ENCODE results near the gene SPECC1. TPM values are rescaled to one million over a fixed set of nuclear protein-coding genes. Genes with fewer than 3 reads are reported as not detected.

The SPECC1 gene
- total and polyA plus RNA-seq, 2 donors, result 7.6 to 9.3 TPM

GRCh38 chr17:20279631-20280030 lies 270.5 kb downstream of the SPECC1 start:
- Histone ChIP-seq H3K27ac (ENCODE audit: low read depth in 1 of 2, low read length in 1 of 2) (no peak overlapping the region), H3K4me3 (ENCODE audit: low read length in 2 of 2) (no peak overlapping the region), H3K9me3 (ENCODE audit: control insufficient read depth in 2 of 2, insufficient read depth in 1 of 2, low read length in 1 of 2) (no peaks in the 10 kb centered on the region), H3K36me3 (ENCODE audit: control insufficient read depth in 2 of 2, insufficient read depth in 2 of 2, low read length in 1 of 2) (no peaks in the 10 kb centered on the region), H3K27me3 (ENCODE audit: control insufficient read depth in 2 of 2, insufficient read depth in 1 of 2, low read length in 1 of 2) (no peaks in the 10 kb centered on the region), H3K4me1 (ENCODE audit: control insufficient read depth in 2 of 2, insufficient read depth in 2 of 2, low read length in 2 of 2) (peaks cover 7 to 17% of the 10 kb centered on the region in 2 donors)
- 93% methylated on average over 3 of the region's 3 CpGs for WGBS
- no peak for DNase-seq (ENCODE audit: low read depth in 6 of 9, low spot score in 9 of 9)

- Histone ChIP-seq H3K4me3 (ENCODE audit: low read length in 2 of 2) (no peak overlapping the region), H3K9me3 (ENCODE audit: control insufficient read depth in 2 of 2, insufficient read depth in 1 of 2, low read length in 1 of 2) (no peaks in the 10 kb centered on the region), H3K36me3 (ENCODE audit: control insufficient read depth in 2 of 2, insufficient read depth in 2 of 2, low read length in 1 of 2) (no peaks in the 10 kb centered on the region), H3K27ac (ENCODE audit: low read depth in 1 of 2, low read length in 1 of 2) (no peak overlapping the region), H3K27me3 (ENCODE audit: control insufficient read depth in 2 of 2, insufficient read depth in 1 of 2, low read length in 1 of 2) (no peaks in the 10 kb centered on the region), H3K4me1 (ENCODE audit: control insufficient read depth in 2 of 2, insufficient read depth in 2 of 2, low read length in 2 of 2) (peaks cover 7 to 17% of the 10 kb centered on the region in 2 donors)
- 97% methylated on average over 6 of the region's 6 CpGs for WGBS
- no peak for DNase-seq (ENCODE audit: low read depth in 6 of 9, low spot score in 9 of 9)
These were observed 270.9 kb downstream of the SPECC1 start for GRCh38 chr17:20280051-20280450.

GRCh38 chr17:20280851-20281250 lies 271.7 kb downstream of the SPECC1 start:
- Histone ChIP-seq H3K27me3 (ENCODE audit: control insufficient read depth in 2 of 2, insufficient read depth in 1 of 2, low read length in 1 of 2) (no peaks in the 10 kb centered on the region), H3K4me3 (ENCODE audit: low read length in 2 of 2) (no peak overlapping the region), H3K4me1 (ENCODE audit: control insufficient read depth in 2 of 2, insufficient read depth in 2 of 2, low read length in 2 of 2) (peaks cover 7 to 14% of the 10 kb centered on the region in 2 donors), H3K9me3 (ENCODE audit: control insufficient read depth in 2 of 2, insufficient read depth in 1 of 2, low read length in 1 of 2) (no peaks in the 10 kb centered on the region), H3K36me3 (ENCODE audit: control insufficient read depth in 2 of 2, insufficient read depth in 2 of 2, low read length in 1 of 2) (no peaks in the 10 kb centered on the region), H3K27ac (ENCODE audit: low read depth in 1 of 2, low read length in 1 of 2) (no peak overlapping the region)
- 94% methylated on average over 10 of the region's 10 CpGs for WGBS
- DNase-seq (ENCODE audit: low read depth in 6 of 9, low spot score in 9 of 9), result no peak

GRCh38 chr17:20281860-20282259 lies 272.7 kb downstream of the SPECC1 start:
- Histone ChIP-seq H3K27ac (ENCODE audit: low read depth in 1 of 2, low read length in 1 of 2) (no peak overlapping the region), H3K4me3 (ENCODE audit: low read length in 2 of 2) (no peak overlapping the region), H3K9me3 (ENCODE audit: control insufficient read depth in 2 of 2, insufficient read depth in 1 of 2, low read length in 1 of 2) (no peaks in the 10 kb centered on the region), H3K36me3 (ENCODE audit: control insufficient read depth in 2 of 2, insufficient read depth in 2 of 2, low read length in 1 of 2) (no peaks in the 10 kb centered on the region), H3K27me3 (ENCODE audit: control insufficient read depth in 2 of 2, insufficient read depth in 1 of 2, low read length in 1 of 2) (no peaks in the 10 kb centered on the region), H3K4me1 (ENCODE audit: control insufficient read depth in 2 of 2, insufficient read depth in 2 of 2, low read length in 2 of 2) (peaks cover 2 to 5% of the 10 kb centered on the region in 2 donors)
- 90% methylated on average over 11 of the region's 11 CpGs for WGBS
- DNase-seq (ENCODE audit: low read depth in 6 of 9, low spot score in 9 of 9), result no peak

GRCh38 chr17:20282526-20283308 lies 273.6 kb downstream of the SPECC1 start:
- H3K36me3 ChIP-seq (ENCODE audit: control insufficient read depth in 2 of 2, insufficient read depth in 2 of 2, low read length in 1 of 2), result no peaks in the 10 kb centered on the region
- no peak overlapping the region for H3K4me3 ChIP-seq (ENCODE audit: low read length in 2 of 2)
- WGBS, result 96% methylated on average over 9 of the region's 9 CpGs
- DNase-seq (ENCODE audit: low read depth in 6 of 9, low spot score in 9 of 9), result no peak
- H3K27ac ChIP-seq (ENCODE audit: low read depth in 1 of 2, low read length in 1 of 2), result no peak overlapping the region
- H3K9me3 ChIP-seq (ENCODE audit: control insufficient read depth in 2 of 2, insufficient read depth in 1 of 2, low read length in 1 of 2), result no peaks in the 10 kb centered on the region
- H3K4me1 ChIP-seq (ENCODE audit: control insufficient read depth in 2 of 2, insufficient read depth in 2 of 2, low read length in 2 of 2), result peaks cover 0 to 2% of the 10 kb centered on the region in 2 donors
- H3K27me3 ChIP-seq (ENCODE audit: control insufficient read depth in 2 of 2, insufficient read depth in 1 of 2, low read length in 1 of 2), result no peaks in the 10 kb centered on the region

- Histone ChIP-seq H3K36me3 (ENCODE audit: control insufficient read depth in 2 of 2, insufficient read depth in 2 of 2, low read length in 1 of 2) (no peaks in the 10 kb centered on the region), H3K27me3 (ENCODE audit: control insufficient read depth in 2 of 2, insufficient read depth in 1 of 2, low read length in 1 of 2) (no peaks in the 10 kb centered on the region), H3K4me3 (ENCODE audit: low read length in 2 of 2) (no peak overlapping the region), H3K27ac (ENCODE audit: low read depth in 1 of 2, low read length in 1 of 2) (no peak overlapping the region), H3K9me3 (ENCODE audit: control insufficient read depth in 2 of 2, insufficient read depth in 1 of 2, low read length in 1 of 2) (no peaks in the 10 kb centered on the region), H3K4me1 (ENCODE audit: control insufficient read depth in 2 of 2, insufficient read depth in 2 of 2, low read length in 2 of 2) (no peaks in the 10 kb centered on the region)
- no peak for DNase-seq (ENCODE audit: low read depth in 6 of 9, low spot score in 9 of 9)
- WGBS, result 97% methylated on average over 3 of the region's 3 CpGs
These were observed 274.9 kb downstream of the SPECC1 start for GRCh38 chr17:20284022-20284421.

GRCh38 chr17:20284570-20285295 lies 275.6 kb downstream of the SPECC1 start:
- no peaks in the 10 kb centered on the region for H3K36me3 ChIP-seq (ENCODE audit: control insufficient read depth in 2 of 2, insufficient read depth in 2 of 2, low read length in 1 of 2)
- no peaks in the 10 kb centered on the region for H3K27me3 ChIP-seq (ENCODE audit: control insufficient read depth in 2 of 2, insufficient read depth in 1 of 2, low read length in 1 of 2)
- H3K27ac ChIP-seq (ENCODE audit: low read depth in 1 of 2, low read length in 1 of 2), result no peak overlapping the region
- 98% methylated on average over 6 of the region's 6 CpGs for WGBS
- no peaks in the 10 kb centered on the region for H3K4me1 ChIP-seq (ENCODE audit: control insufficient read depth in 2 of 2, insufficient read depth in 2 of 2, low read length in 2 of 2)
- H3K9me3 ChIP-seq (ENCODE audit: control insufficient read depth in 2 of 2, insufficient read depth in 1 of 2, low read length in 1 of 2), result no peaks in the 10 kb centered on the region
- DNase-seq (ENCODE audit: low read depth in 6 of 9, low spot score in 9 of 9), result no peak
- H3K4me3 ChIP-seq (ENCODE audit: low read length in 2 of 2), result no peak overlapping the region

- no peaks in the 10 kb centered on the region for H3K27me3 ChIP-seq (ENCODE audit: control insufficient read depth in 2 of 2, insufficient read depth in 1 of 2, low read length in 1 of 2)
- no peak for DNase-seq (ENCODE audit: low read depth in 6 of 9, low spot score in 9 of 9)
These were observed 280.8 kb downstream of the SPECC1 start for GRCh38 chr17:20289984-20290383.

GRCh38 chr17:20291853-20292252 lies 282.7 kb downstream of the SPECC1 start:
- H3K4me1 ChIP-seq (ENCODE audit: control insufficient read depth in 2 of 2, insufficient read depth in 2 of 2, low read length in 2 of 2), result no peaks in the 10 kb centered on the region
- H3K9me3 ChIP-seq (ENCODE audit: control insufficient read depth in 2 of 2, insufficient read depth in 1 of 2, low read length in 1 of 2), result no peaks in the 10 kb centered on the region
- no peaks in the 10 kb centered on the region for H3K36me3 ChIP-seq (ENCODE audit: control insufficient read depth in 2 of 2, insufficient read depth in 2 of 2, low read length in 1 of 2)
- no peak overlapping the region for H3K4me3 ChIP-seq (ENCODE audit: low read length in 2 of 2)
- 81% methylated on average over 6 of the region's 6 CpGs for WGBS
- no peaks in the 10 kb centered on the region for H3K27me3 ChIP-seq (ENCODE audit: control insufficient read depth in 2 of 2, insufficient read depth in 1 of 2, low read length in 1 of 2)
- no peak for DNase-seq (ENCODE audit: low read depth in 6 of 9, low spot score in 9 of 9)
- no peak overlapping the region for H3K27ac ChIP-seq (ENCODE audit: low read depth in 1 of 2, low read length in 1 of 2)

More at GRCh38 chr17:20289984-20290383, 280.8 kb downstream of the SPECC1 start:
- Histone ChIP-seq H3K9me3 (ENCODE audit: control insufficient read depth in 2 of 2, insufficient read depth in 1 of 2, low read length in 1 of 2) (no peaks in the 10 kb centered on the region), H3K36me3 (ENCODE audit: control insufficient read depth in 2 of 2, insufficient read depth in 2 of 2, low read length in 1 of 2) (no peaks in the 10 kb centered on the region), H3K27ac (ENCODE audit: low read depth in 1 of 2, low read length in 1 of 2) (no peak overlapping the region), H3K4me1 (ENCODE audit: control insufficient read depth in 2 of 2, insufficient read depth in 2 of 2, low read length in 2 of 2) (no peaks in the 10 kb centered on the region), H3K4me3 (ENCODE audit: low read length in 2 of 2) (no peak overlapping the region)
- 98% methylated on average over 3 of the region's 3 CpGs for WGBS
